ENCODE data around the gene TRIP6. TPM values are rescaled to one million over a fixed set of nuclear protein-coding genes. Genes with fewer than 3 reads are reported as not detected.

Gene TRIP6
- total RNA-seq, 1 experiment from 2014 or later: 102 TPM

- TF ChIP-seq, protein P1, sequence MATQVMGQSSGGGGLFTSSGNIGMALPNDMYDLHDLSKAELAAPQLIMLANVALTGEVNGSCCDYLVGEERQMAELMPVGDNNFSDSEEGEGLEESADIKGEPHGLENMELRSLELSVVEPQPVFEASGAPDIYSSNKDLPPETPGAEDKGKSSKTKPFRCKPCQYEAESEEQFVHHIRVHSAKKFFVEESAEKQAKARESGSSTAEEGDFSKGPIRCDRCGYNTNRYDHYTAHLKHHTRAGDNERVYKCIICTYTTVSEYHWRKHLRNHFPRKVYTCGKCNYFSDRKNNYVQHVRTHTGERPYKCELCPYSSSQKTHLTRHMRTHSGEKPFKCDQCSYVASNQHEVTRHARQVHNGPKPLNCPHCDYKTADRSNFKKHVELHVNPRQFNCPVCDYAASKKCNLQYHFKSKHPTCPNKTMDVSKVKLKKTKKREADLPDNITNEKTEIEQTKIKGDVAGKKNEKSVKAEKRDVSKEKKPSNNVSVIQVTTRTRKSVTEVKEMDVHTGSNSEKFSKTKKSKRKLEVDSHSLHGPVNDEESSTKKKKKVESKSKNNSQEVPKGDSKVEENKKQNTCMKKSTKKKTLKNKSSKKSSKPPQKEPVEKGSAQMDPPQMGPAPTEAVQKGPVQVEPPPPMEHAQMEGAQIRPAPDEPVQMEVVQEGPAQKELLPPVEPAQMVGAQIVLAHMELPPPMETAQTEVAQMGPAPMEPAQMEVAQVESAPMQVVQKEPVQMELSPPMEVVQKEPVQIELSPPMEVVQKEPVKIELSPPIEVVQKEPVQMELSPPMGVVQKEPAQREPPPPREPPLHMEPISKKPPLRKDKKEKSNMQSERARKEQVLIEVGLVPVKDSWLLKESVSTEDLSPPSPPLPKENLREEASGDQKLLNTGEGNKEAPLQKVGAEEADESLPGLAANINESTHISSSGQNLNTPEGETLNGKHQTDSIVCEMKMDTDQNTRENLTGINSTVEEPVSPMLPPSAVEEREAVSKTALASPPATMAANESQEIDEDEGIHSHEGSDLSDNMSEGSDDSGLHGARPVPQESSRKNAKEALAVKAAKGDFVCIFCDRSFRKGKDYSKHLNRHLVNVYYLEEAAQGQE (IDR thresholded peaks at IDR 0.05; ENCODE audit: low read depth): no peak
Observed at GRCh38 chr7:100897772-100898454, 30.7 kb downstream of the TRIP6 start (continued).

DNA sequence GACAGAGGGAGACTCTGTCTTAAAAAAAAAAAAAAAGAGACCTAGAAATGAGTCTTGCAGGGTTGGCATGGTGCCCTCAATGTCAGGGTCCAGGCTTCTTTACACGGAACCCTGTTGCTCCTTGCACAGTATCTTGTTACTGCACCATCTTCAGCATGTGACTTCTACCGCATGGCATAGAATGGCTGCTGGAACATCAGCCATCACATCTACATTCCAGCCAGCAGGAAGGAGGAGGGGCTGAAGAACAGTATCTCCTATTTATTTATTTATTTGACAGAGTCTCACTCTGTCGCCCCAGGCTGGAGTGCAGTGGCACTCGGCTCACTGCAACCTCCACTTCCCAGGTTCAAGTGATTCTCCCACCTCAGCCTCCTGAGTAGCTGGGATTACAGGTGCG is 32.2 kb downstream of the TRIP6 start:
- POLR2A ChIA-PET: no interaction called here

More for the DNA sequence above, 32.2 kb downstream of the TRIP6 start:
- ChIA-PET CTCF (no interaction called here), RAD21 (ENCODE audit: low non-redundant PET in 1 of 2, low total read pairs in 2 of 2, uncharacterized antibody in 2 of 2, unreplicated experiment in 2 of 2) (no interaction called here)
- no peak for ATAC-seq
- H3K4me1 ChIP-seq (ENCODE audit: control insufficient read depth in 1 of 2, insufficient read depth in 2 of 2, low read length in 2 of 2): peaks cover 8 to 31% of the 10 kb centered on the region in 2 experiments
- H3K27me3 ChIP-seq (ENCODE audit: insufficient read depth, low read length): no peaks in the 10 kb centered on the region; the same call in 1 of the 2 replicates
- H3K9me3 ChIP-seq (ENCODE audit: control insufficient read depth in 1 of 2, insufficient read depth in 1 of 2, low read depth in 1 of 2, low read length in 2 of 2): no peaks in the 10 kb centered on the region
- no peaks in the 10 kb centered on the region for H3K36me3 ChIP-seq (ENCODE audit: control insufficient read depth in 1 of 2, insufficient read depth in 2 of 2, low read length in 2 of 2)
- H3K9me2 ChIP-seq (ENCODE audit: insufficient read depth): no peaks in the 10 kb centered on the region
- intact Hi-C loops (cut with micrococcal nuclease): loop anchor here (5.0 kb wide), 1 partner anchor 238 kb away; no protein-coding TSS in a partner anchor
- H4K20me1 ChIP-seq (ENCODE audit: insufficient read depth): no peaks in the 10 kb centered on the region
- H3K79me2 ChIP-seq (ENCODE audit: insufficient read depth, low read length): no peaks in the 10 kb centered on the region
- H3K27ac ChIP-seq (ENCODE audit: low read depth, low read length): no peak overlapping the region
- no peak overlapping the region for H3K4me3 ChIP-seq (replicated peaks in 1 of 2; ENCODE audit: low read depth in 1 of 2, low read length in 2 of 2)
- no peak overlapping the region for H3K4me2 ChIP-seq (ENCODE audit: low read length)
- no TSS peak for BruUV-seq (replicated peaks)
- no peak overlapping the region for H3K9ac ChIP-seq (ENCODE audit: low read length)
- TF ChIP-seq EZH2 (IDR thresholded peaks at IDR 0.05) (no peak), SIN3A (IDR thresholded peaks at IDR 0.05; ENCODE audit: low read depth) (no peak), SRF (IDR thresholded peaks at IDR 0.05; ENCODE audit: low read depth) (no peak), ELF1 (IDR thresholded peaks at IDR 0.05; ENCODE audit: borderline replicate concordance, low read depth) (no peak), CBX3 (IDR thresholded peaks at IDR 0.05; ENCODE audit: low read depth) (no peak), ATF3 (IDR thresholded peaks at IDR 0.05) (no peak), POLR2A (IDR thresholded peaks at IDR 0.05; ENCODE audit: borderline replicate concordance, extremely low read depth, insufficient read depth, insufficient read length) (no peak), RAD21 (IDR thresholded peaks at IDR 0.05; ENCODE audit: low read depth) (no peak)
- TF ChIP-seq, protein P1 (IDR thresholded peaks at IDR 0.05; ENCODE audit: low read depth): no peak
- no peak overlapping the region for H2AFZ ChIP-seq (ENCODE audit: low read depth, low read length, poor library complexity, severe bottlenecking)
- no peak for DNase-seq (ENCODE audit: low read depth, low spot score)

Measured in HCT116 (cell line).